GM19035 (cell line): Measurements from ENCODE around the gene APBB3.

Experiments
- ATAC-seq: cut with Tn5 transposase; IDR thresholded peaks from one replicate; pipeline ENCODE4 v1.9.1; 2021; ENCODE audit not compliant: unreplicated experiment

The APBB3 gene

DNA sequence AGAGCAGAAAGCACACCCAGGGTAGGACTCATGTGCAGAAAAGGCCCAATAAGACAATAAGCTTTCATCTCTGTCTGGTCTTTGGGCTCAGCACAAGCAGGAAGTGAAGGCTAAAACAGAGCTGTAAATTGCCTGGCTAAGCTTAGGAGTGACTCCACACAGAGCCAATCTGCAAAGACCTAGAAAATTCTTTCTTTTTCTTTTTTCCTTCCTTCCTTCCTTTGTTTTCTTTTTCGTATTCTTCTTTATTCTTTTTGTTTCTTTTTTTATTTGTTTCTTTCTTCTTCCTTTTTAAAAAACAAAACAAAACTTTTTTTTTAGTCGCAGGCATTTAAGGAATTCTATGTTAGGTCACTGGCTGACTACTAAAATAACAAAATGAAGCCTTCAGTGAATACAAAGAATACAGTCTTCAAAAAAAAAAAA lies 12.4 kb upstream of the APBB3 start:
- no peak for ATAC-seq

GRCh38 chr5:140575309-140575708 lies 10.9 kb upstream of the APBB3 start:
- no peak for ATAC-seq

- no peak for ATAC-seq
These were observed 9.8 kb upstream of the APBB3 start for GRCh38 chr5:140574165-140574564.

GRCh38 chr5:140573683-140574082 lies 9.3 kb upstream of the APBB3 start:
- no peak for ATAC-seq

DNA sequence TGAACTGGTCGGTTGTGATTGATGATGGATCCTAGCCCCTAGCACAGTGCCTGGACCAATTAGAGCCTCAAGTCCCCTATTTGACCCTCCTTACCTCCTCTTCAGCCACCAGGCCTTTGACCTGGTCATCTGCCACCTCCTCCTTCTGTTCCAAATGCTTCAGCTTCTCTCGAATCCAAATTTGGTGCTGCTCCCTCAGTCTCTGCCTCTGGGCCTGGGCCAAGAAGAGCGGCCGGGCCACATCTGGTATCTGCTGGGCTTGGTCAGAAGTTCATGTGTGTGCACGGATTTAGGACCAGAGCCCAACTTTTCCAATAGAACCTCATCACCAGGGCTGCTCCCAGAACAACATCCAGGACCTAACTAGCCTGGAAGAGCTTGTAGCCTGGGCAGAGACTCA lies 6.7 kb upstream of the APBB3 start:
- ATAC-seq: no peak

GRCh38 chr5:140570488-140570887 lies 6.1 kb upstream of the APBB3 start:
- no peak for ATAC-seq

DNA sequence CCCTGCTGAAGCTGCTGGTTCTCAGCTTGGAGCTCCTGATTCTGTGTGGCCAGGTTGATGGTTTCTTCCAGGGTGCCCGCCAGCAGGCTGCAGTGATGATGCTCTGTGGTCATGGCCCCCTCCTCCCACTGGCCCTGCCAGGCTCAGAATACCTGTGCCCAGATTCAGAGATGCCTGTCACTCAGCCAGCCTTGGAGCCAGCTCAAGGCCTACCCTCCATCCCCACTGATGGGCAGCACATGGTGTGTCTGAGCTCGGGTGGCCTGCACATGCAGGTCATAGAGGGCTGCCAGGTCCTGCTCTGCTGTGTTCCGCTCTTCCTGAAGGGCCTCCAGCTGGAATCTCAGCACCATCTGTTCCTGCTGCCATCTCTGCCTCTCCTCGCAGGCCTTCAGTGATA lies 5.7 kb upstream of the APBB3 start:
- no peak for ATAC-seq

DNA sequence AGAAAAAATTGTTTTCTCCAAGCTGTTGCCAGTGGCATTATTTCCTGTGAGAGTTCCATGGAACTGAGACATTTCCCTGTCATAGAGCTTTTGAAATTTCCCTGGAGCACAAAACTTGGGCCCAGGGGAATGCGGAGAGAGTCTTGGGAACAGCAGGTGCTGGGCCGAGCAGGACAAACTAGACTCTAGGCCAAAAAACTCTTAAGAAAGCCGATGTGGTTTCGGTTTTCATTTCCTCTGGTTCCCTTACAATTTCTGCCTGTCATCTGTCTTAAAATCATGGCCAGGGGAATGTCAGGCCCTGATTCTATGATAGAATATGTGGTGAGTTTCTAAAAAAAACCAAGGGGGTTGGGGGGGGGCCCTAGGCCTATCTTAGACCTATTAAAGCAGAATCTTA lies 4.8 kb upstream of the APBB3 start:
- no peak for ATAC-seq

- no peak for ATAC-seq
These were observed 4.2 kb upstream of the APBB3 start for GRCh38 chr5:140568443-140569063.

GRCh38 chr5:140567871-140568270 lies 3.5 kb upstream of the APBB3 start:
- no peak for ATAC-seq

GRCh38 chr5:140567136-140567818 lies 2.9 kb upstream of the APBB3 start:
- no peak for ATAC-seq

- no peak for ATAC-seq
These were observed 2.3 kb upstream of the APBB3 start for GRCh38 chr5:140566665-140567064.

DNA sequence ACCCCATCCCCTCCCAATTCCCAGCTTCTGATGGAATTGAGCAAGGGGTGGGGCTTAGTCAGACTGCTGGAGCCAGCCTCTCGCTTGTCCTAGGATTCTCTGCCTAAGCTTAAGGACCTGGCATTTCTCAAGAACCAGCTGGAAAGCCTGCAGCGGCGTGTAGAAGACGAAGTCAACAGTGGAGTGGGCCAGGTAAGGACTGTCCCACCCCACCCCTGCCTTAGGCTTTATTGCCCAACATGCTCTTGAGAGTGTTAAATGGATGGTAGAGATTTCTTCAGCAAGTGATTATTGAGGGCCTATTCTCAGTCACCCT lies 1.3 kb upstream of the APBB3 start:
- ATAC-seq: no peak

- peak; percentile 3 for ATAC-seq
These were observed 804 bp upstream of the APBB3 start for GRCh38 chr5:140565024-140565779.

DNA sequence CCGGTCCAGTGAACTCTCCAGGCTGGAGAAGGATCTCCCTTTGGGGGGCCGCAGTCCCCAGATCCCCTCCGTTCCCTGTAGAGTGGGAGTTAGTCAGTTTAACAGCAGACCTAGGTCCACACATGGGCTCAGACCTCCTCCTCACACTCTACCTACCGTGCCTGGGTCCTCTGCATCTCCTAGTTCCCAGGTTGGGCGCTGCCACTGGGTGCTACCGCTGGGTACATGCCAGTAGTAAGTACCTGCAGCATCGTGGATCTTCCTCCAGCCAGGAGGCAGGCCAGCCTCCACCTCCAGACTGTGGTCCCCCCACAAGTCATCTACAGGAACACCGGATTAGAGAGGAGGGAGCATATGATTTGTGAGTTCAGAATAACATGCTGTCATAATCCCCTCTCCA lies 802 bp downstream of the APBB3 start:
- no peak for ATAC-seq

DNA sequence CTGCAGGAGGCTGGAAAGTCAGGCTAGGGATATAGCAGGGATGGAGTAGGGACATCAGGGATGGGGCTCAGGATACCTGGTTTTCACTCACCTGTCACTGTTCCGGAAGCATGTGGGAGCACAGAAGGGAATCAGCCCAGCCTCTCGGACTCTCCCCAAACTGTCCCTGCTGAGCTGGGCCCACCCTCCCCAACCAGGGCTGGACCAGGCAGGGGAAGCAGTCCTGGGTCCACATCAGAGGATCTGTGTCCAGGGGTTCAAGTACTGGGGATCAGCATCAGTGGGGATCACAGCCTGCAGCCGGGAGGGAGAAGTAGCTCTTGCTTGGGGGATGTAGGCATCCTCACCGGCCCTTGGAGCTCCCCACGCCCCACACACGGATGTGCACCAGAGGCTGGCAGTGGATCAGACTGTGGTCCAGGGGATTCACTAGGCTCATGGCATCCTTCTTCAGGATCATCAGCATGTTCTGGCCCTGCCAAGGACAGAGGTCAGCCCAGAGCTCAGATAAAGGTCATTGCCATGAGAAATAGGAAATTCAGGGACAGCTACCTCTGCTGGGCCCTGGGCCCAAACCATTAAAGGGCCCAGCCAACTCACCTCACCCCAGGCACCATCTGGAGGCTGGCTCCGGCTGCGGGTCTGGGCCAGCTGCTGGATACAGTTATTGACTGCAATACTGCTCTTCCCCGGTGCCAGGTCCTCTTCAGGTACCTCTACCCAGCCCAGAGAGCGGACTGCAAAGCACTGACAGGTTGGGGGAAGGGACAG lies 2.5 kb downstream of the APBB3 start:
- ATAC-seq: no peak

GRCh38 chr5:140560227-140560626 lies 4.2 kb downstream of the APBB3 start:
- ATAC-seq: no peak

DNA sequence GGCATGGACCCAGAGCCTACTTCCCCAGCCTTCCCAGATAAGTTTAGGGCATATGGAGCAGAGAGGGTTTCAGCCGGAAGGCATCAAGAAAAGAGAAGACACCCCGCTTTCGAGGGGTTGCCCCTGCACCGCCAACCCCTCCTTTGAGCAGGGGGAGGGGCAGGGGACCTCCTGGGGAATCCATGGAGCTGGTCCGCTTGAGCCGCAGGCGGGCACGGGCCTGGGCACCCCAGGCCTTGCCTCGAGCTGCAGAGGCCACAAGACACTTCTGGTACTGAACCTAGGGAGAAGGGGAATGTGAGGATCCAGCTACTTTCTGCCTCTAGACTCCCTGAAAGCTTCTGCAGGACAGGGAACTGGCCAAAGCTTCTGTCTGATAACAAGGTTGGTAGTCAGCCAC lies 5.9 kb downstream of the APBB3 start:
- ATAC-seq: no peak

GRCh38 chr5:140557965-140558364 lies 6.4 kb downstream of the APBB3 start:
- ATAC-seq: no peak

- peak; percentile 97 for ATAC-seq
These were observed 7.1 kb downstream of the APBB3 start, which contains the start of gene SRA1 for GRCh38 chr5:140557136-140557805. Gene SRA1, minus strand, starts transcription at chr5:140557473. Its CDS starts 21 bp downstream, at chr5:140557452.

GRCh38 chr5:140556438-140556837 lies 8.0 kb downstream of the APBB3 start:
- ATAC-seq: no peak
